ENCODE measurements around the gene ABCA10.

The ABCA10 gene

DNA sequence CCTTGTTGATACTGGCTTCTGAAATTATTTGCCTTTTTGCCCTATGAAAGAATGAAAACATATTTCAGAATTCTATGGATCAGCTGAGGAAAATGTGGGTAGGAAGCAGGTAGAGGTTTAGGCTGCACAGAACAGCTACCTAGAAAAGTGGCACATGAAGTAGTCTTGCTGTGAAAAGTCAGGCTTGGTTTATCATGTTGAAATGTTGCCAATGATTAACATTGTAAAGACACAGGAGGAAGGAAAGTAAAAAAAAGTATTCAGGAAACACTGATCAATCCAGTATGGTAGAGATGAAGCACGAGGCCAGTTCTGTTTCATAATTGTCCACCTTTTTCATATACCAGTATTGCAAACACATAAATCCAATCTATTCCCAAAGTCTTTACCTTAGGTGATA, 116.8 kb downstream of the ABCA10 start:
- no peak for DNase-seq (ENCODE audit: low read depth)
- TF ChIP-seq CTCF (IDR thresholded peaks at IDR 0.05; ENCODE audit: insufficient read depth, low read depth, low read length, missing control alignments): no peak
- no peak overlapping the region for H3K4me3 ChIP-seq (ENCODE audit: low read depth, low read length)

- TF ChIP-seq CTCF (IDR thresholded peaks at IDR 0.05; ENCODE audit: insufficient read depth, low read depth, low read length, missing control alignments): no peak
- DNase-seq (ENCODE audit: low read depth): no peak
- no peak overlapping the region for H3K4me3 ChIP-seq (ENCODE audit: low read depth, low read length)
Measured at GRCh38 chr17:69105907-69106730, 122.5 kb downstream of the ABCA10 start.

DNA sequence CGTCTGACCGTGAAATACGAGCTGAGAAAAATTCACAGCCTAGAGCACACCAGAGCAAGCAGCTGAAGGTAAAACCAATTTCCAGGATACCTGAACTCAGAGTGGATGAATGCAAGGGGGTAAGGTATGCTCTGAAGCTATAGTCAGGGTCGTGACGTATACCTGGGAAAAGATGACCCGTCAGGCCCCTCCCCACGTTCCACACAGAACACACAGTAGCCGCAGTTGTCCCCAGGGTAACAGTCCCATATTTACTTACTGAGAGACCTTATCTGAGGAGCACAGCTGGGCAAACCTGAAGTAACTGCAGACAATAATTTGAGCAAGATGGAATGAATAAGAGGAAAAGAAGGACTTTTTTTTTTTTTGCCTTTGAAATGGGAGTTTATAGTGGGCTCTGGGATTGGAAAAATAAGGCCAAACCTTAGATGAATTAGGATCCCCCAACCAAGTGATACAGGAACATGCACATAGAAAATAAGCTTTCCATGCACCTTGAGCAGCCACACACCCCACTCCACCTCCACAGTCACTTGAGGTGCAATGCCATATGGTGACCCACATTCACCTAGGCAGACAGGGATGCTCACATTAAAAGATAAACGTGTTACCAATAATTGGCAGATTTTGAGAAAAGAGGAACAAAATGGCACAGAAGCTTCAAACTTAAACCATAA, 124.9 kb downstream of the ABCA10 start:
- no peak for TF ChIP-seq CTCF (IDR thresholded peaks at IDR 0.05; ENCODE audit: insufficient read depth, low read depth, low read length, missing control alignments)
- H3K4me3 ChIP-seq (ENCODE audit: low read depth, low read length): no peak overlapping the region
- DNase-seq (ENCODE audit: low read depth): no peak

DNA sequence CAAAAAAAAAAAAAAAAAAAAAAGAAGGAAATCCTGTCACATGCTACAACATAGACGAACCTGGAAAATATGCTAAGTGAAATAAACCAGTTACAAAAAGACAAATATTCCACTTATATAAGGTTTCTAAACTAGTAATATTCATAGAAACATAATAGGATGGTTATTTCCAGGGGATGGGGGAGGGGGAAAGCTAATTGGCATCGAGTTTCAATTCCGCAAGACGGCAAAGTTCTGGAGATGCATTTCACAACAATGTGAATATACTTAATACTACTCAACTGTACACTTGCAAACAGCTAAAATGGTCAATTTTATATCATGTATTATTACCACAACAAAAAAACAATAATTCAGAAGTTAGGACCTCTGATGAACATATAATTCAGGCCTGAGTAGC, 130.0 kb downstream of the ABCA10 start:
- TF ChIP-seq CTCF (IDR thresholded peaks at IDR 0.05; ENCODE audit: insufficient read depth, low read depth, low read length, missing control alignments): no peak
- no peak for DNase-seq (ENCODE audit: low read depth)

More for the DNA sequence above, 130.0 kb downstream of the ABCA10 start:
- H3K4me3 ChIP-seq (ENCODE audit: low read depth, low read length): no peak overlapping the region

Data from GM12865 (cell line).